NAMALWA (cell line): ENCODE data around the gene PAPOLB.

Experiments
- DNase-seq: peaks from one replicate; pipeline ENCODE4 v3.0.0-alpha.2; 2015; ENCODE audit warnings: low spot score

PAPOLB gene

GRCh38 chr7:4823441-4824119 lies 38.2 kb downstream of the PAPOLB start:
- DNase-seq: no peak

DNA sequence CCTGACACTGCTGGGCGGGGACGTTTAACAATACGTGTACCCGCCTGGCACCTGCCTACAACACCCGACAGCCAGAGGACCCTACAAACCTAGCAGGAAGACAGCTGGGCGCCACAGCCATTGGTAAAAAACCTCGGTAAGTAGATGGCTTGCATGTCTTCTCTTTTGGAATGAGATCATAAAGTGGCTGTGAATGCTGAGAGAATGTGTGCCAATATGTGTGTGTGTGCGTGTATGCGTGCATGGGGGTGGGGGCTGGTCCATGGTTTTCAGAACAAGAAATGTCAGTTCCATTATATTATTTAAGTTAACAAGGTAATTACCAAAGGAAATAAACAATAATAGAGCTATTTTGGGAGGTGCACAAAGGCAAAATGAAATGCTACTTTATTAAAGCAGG lies 39.2 kb downstream of the PAPOLB start:
- no peak for DNase-seq

DNA sequence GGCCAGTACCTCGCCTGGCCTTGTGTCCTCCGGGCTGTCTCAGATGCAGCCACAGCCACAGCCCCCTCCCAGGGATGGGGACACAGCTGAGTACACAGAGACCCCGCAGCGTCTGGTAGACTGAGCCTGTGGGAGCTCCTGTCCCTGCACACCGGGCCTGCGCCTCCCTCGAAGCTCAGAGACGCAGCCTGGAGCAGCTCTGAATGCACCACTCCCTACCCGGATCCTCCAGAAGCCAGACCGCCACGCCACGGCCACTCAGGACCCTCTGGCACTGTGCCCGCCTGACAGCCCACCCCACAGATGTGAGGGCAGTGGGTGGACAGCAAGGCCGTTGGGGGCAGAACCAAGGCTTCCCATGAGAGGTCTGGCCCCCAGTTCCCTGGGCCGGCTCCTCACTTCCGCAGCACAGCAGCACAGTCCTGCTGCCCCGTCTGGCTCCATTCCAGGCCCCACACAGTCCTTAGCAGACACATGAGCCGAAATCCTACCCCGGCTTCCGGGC lies 40.8 kb downstream of the PAPOLB start:
- no peak for DNase-seq

- no peak for DNase-seq
Measured at GRCh38 chr7:4820405-4820966, 41.3 kb downstream of the PAPOLB start.

DNA sequence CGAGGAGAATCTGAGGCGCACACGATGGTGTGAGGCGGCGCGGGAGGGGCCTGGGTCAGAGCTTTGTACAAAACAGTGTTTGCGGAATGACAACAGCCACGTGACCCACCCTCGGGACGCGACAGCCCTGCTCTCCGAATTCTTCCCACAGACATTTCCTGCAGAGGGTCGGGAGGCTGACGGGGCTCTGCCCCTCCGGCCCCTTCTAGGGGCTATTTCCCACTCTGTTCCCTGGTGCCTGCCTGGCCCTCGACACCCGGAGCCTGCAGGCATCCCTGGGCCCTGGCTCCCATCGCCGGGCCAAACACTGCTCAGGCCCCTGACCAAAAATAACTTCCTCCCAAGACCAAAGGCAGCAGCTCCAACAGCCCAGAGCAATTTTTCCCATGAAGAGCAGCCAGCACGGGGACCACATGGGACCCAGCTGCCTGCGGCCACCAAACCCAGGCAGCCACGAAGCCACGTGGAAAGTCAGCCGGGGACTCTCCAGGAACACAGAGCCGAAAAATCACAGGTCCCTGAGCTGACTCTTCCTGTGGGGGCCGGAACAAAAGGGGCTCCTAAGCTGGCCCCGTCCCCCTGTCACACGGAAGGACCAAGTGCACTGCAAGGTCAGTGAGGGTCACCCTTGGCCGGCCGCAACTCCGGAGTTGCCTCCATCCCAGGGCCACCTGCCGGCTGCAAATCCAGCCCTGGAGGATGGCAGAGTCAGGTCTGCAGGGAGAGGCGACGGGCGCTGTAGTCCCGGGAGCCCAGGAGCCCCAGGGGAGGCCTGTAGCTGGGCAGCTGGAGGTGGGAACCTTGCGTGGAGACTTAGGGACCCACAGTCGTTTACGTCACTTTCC lies 42.0 kb downstream of the PAPOLB start:
- DNase-seq: no peak

DNA sequence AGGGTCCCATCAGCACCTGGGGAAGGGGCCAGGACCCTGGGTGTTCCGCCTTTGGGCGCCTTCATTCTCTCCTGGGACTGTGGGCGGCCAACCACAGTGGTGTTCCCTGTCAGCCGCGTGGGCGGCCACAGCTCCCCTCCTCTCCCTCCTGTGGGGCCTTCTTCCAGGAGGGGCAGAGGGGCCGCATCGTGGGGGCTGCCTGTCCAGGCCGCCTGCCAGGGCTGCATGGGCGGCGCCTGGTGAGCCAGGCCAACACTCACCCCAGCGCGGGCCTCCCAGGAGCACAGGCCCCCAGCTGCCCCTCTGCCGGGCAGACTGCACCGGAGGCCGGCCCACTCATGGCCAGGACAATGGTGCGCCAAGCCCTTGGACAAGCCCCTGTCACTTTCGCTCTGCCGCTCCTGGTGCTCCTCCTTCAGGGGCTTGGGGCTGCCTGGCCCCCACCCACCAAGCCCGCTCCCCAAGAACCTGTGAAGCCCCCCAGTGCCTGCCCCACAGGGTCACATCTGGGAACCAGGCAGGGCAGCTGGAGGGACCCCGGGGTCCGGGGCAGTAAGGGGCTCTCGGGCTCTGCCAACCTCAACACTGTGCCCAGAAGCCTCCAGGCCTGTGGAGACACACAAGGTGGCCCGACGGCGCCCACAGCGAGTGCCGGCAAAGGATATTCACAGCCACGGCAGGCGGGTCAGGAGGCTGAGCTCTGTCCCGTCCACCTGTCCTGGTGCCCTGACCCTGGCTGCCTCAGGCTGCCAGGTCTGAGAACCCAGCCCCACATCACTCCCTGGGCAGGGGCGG lies 43.6 kb downstream of the PAPOLB start:
- DNase-seq: no peak

GRCh38 chr7:4817178-4817901 lies 44.5 kb downstream of the PAPOLB start:
- DNase-seq: no peak

DNA sequence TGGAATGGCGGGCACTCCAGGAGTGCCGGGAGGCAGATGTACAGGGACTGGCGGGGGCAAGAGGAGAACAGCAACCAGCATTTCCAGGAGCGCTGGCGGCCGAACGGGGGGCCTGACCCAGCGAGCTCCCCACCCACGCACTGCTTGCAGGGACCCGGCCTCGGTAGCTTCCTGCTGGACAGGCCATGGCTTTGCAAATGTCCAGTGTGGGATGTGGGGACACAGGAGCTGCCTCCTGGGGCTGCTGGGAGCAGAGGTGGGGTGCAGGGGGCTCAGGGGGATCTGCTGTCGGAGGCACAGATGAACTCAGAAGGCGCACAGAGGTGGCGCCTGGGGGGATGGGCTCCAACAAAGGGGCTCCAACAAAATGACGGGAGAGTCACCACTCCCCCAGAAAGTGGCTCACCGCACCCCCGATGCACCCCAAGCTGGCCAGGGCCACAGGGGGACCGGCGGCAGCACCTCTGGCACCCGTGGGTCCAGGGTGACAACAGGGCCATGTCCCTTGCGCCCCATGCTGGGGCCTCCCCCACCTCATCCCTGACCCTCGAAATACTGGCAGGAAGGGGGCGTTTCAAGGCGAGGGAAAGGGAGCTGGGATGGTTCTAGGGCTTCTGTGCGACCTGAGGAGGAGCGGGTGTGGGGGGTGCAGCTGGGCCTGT lies 45.3 kb downstream of the PAPOLB start:
- no peak for DNase-seq

GRCh38 chr7:4815609-4816418 lies 46.0 kb downstream of the PAPOLB start:
- DNase-seq: no peak

DNA sequence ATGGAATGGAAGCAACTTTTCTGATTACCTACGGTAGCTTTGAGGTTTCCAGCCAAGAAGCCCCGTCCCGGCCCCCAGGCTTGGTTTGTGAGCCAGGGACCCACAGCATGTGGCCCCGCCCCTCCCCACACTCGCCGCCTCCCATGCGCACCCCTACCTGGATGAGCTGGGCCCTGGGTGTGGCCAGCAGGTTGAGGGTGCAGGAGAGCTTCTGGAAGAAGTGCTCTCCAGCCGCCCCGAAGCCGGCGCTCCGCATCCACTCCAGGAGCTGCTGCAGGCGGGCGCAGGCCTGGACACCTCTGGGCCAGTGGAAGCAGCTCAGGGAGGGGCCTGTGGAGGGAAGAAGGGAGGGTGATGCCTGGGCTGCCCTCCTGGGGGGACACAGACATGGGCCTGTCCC lies 46.7 kb downstream of the PAPOLB start:
- DNase-seq: no peak

DNA sequence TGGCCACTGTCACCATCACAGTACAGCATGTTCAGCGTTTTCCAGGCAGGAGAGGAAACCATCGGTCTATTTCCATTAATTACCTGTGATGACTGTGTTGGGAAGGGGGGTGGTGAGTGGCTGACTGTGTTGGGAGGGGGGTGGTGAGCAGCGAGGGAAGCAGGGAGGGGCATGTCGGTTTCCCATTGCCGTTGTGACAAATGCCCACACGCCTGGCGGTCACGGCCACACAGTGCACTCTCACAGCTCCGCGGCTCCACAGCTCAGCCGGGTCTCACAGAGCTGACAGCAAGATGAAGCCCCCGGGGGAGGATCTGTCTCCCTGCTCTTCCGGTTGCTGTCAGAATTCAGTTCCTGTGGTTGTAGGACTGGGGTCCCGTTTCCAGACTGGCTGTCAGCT lies 47.4 kb downstream of the PAPOLB start:
- no peak for DNase-seq

- no peak for DNase-seq
Measured at GRCh38 chr7:4809666-4810065, 52.2 kb downstream of the PAPOLB start.

GRCh38 chr7:4809091-4809591 lies 52.7 kb downstream of the PAPOLB start:
- DNase-seq: no peak

GRCh38 chr7:4808565-4808964 lies 53.3 kb downstream of the PAPOLB start:
- no peak for DNase-seq

GRCh38 chr7:4808026-4808425 lies 53.8 kb downstream of the PAPOLB start:
- no peak for DNase-seq
